Retinal pigment epithelial cell (primary cell): Measurements from ENCODE around the gene TNFRSF25.

Experiments
- DNase-seq: peaks from one replicate; pipeline ENCODE4 v3.0.0-alpha.2; 2010; ENCODE audit warnings: low read depth
- H3K4me3 ChIP-seq: 2 replicates; pipeline ENCODE4 v1.5.1; 2011; ENCODE audit warnings: mild to moderate bottlenecking, low read length, control low read depth, moderate library complexity
- CTCF ChIP-seq: conservative IDR thresholded peaks from 2 replicates; pipeline ENCODE4 v1.5.1; 2011; ENCODE audit warnings: low read depth, low read length, control low read depth, inconsistent platforms

TNFRSF25 gene

GRCh38 chr1:6425658-6426057 lies 40.3 kb downstream of the TNFRSF25 start:
- no peak for TF ChIP-seq CTCF
- H3K4me3 ChIP-seq = no peak overlapping the region

GRCh38 chr1:6424619-6425593 lies 41.1 kb downstream of the TNFRSF25 start, which contains the start of gene ESPN:
Gene ESPN (plus strand): TSS chr1:6424776. CDS start chr1:6424956, 180 bp downstream.
- no peak for TF ChIP-seq CTCF
- DNase-seq = no peak
- no peak within 1 kb of the TSS for H3K4me3 ChIP-seq

More at GRCh38 chr1:6425658-6426057, 40.3 kb downstream of the TNFRSF25 start:
- no peak for DNase-seq

- TF ChIP-seq CTCF = no peak
Measured at GRCh38 chr1:6424000-6424565, 41.9 kb downstream of the TNFRSF25 start.

GRCh38 chr1:6423321-6423999 lies 42.5 kb downstream of the TNFRSF25 start:
- H3K4me3 ChIP-seq = no peak overlapping the region
- TF ChIP-seq CTCF = peak; percentile 86
- peak; percentile 12 for DNase-seq

More at GRCh38 chr1:6424000-6424565, 41.9 kb downstream of the TNFRSF25 start:
- no peak overlapping the region for H3K4me3 ChIP-seq
- no peak for DNase-seq

GRCh38 chr1:6421266-6421665 lies 44.7 kb downstream of the TNFRSF25 start:
- no peak for DNase-seq
- no peak overlapping the region for H3K4me3 ChIP-seq
- no peak for TF ChIP-seq CTCF

GRCh38 chr1:6420454-6421042 lies 45.4 kb downstream of the TNFRSF25 start:
- DNase-seq = no peak

More at GRCh38 chr1:6420454-6421042, 45.4 kb downstream of the TNFRSF25 start:
- H3K4me3 ChIP-seq = no peak overlapping the region
- TF ChIP-seq CTCF = no peak
